ENCODE results near the gene GJA3.

GRCh38 chr13:20150561-20150960 is 10.3 kb downstream of the GJA3 start:
- TF ChIP-seq YY1 (IDR thresholded peaks at IDR 0.05; ENCODE audit: low read depth, low read length): no peak
- no peak for TF ChIP-seq CTCF (IDR thresholded peaks at IDR 0.05; ENCODE audit: control extremely low read depth in 1 of 3, insufficient read depth in 1 of 3, low read depth in 1 of 3, low read length in 3 of 3)
- TF ChIP-seq GABPA (IDR thresholded peaks at IDR 0.05; ENCODE audit: borderline replicate concordance, insufficient read depth, low read length): no peak
- no peak for TF ChIP-seq BCL11A (IDR thresholded peaks at IDR 0.05; ENCODE audit: low read depth in 2 of 2, low read length in 2 of 2)
- no peak for TF ChIP-seq TCF12 (IDR thresholded peaks at IDR 0.05; ENCODE audit: low read depth, low read length)
- TF ChIP-seq CHD1 (IDR thresholded peaks at IDR 0.05; ENCODE audit: low read depth, low read length): no peak
- no peak for TF ChIP-seq POU5F1 (IDR thresholded peaks at IDR 0.05; ENCODE audit: low read depth, low read length)
